Mucosa of descending colon (tissue), 3 donors: Measurements from ENCODE around the gene TLE6. TPM values are rescaled to one million over a fixed set of nuclear protein-coding genes. Genes with fewer than 3 reads are reported as not detected.

Source experiments
- ATAC-seq: fragments of 200-7000 bp; cut with Tn5 transposase; one replicate; pipeline ENCODE4 v1.9.1; 2020; ENCODE audit warnings: mild to moderate bottlenecking, moderate library complexity
- DNase-seq, 3 donors: peaks; one replicate each; pipeline ENCODE4 v3.0.0-alpha.2; 2020
- H3K36me3 ChIP-seq: fragments of 200-600 bp; one replicate; pipeline ENCODE4 v1.8.0; 2021; ENCODE audit warnings: low read depth, mild to moderate bottlenecking
- H3K4me1 ChIP-seq: fragments of 200-600 bp; one replicate; pipeline ENCODE4 v1.8.0; 2021; ENCODE audit warnings: low read depth, mild to moderate bottlenecking
- H3K4me3 ChIP-seq: fragments of 200-600 bp; one replicate; pipeline ENCODE4 v1.8.0; 2021; ENCODE audit warnings: mild to moderate bottlenecking
- H3K9me3 ChIP-seq: fragments of 200-600 bp; one replicate; pipeline ENCODE4 v1.8.0; 2021; ENCODE audit warnings: mild to moderate bottlenecking
- CTCF ChIP-seq: fragments of 200-600 bp; IDR thresholded peaks from one replicate; pipeline ENCODE4 v1.8.0; 2022; ENCODE audit warnings: antibody characterized with exemption, mild to moderate bottlenecking
- intact Hi-C, 2 donors: fragments of 100-400 bp; cut with DNase I in 1 of 2; cut with micrococcal nuclease in 1 of 2; formaldehyde crosslinking; loops; one replicate each; pipeline versions ENCODE4 v1.11.0 to v1.11.1; 2022; cut with DNase I, micrococcal nuclease
- total RNA-seq, 3 donors: library from RNA; stranded (reverse); fragmentation: NEBNext Ultra II Directional in 2 of 3; extraction: Animal tissue kit (Norgen Biotek cat#: 25700) in 2 of 3; gene quantifications; one replicate each; pipeline versions ENCODE4 v1.2.1 to v1.2.4, GENCODE V29; 2021 to 2023
- donor health status: DM: no; HTN: no; CAD: no; lungs with moderate emphysema.
- donor health status: DM: no; HTN: no; CAD: no.
- donor health status: DM: no; HTN: yes; CAD: no.

Gene TLE6
- total RNA-seq, 3 donors from 2014 or later, result 1.8 to 4.1 (median 3.0) TPM

GRCh38 chr19:2982983-2983350 lies 5.6 kb downstream of the TLE6 start:
- ATAC-seq, result peak; percentile 57
- no peaks in the 10 kb centered on the region for H3K9me3 ChIP-seq

GRCh38 chr19:2983351-2984214 lies 6.2 kb downstream of the TLE6 start:
- H3K4me3 ChIP-seq, result no peak overlapping the region
- peaks cover 12% of the 10 kb centered on the region for H3K4me1 ChIP-seq
- no peak for TF ChIP-seq CTCF
- H3K9me3 ChIP-seq, result no peaks in the 10 kb centered on the region
- intact Hi-C loops, result no loop called here
- ATAC-seq, result peak; percentile 53
- H3K36me3 ChIP-seq, result no peaks in the 10 kb centered on the region
- DNase-seq, result peak in 2 of 3 donors; percentile 48 to 62

More at GRCh38 chr19:2982983-2983350, 5.6 kb downstream of the TLE6 start:
- peaks cover 13% of the 10 kb centered on the region for H3K4me1 ChIP-seq
- no peak for TF ChIP-seq CTCF
- peak; percentile 31 to 78 (median 69) for DNase-seq
- intact Hi-C loops, result no loop called here
- H3K36me3 ChIP-seq, result no peaks in the 10 kb centered on the region
- H3K4me3 ChIP-seq, result no peak overlapping the region

- Histone ChIP-seq H3K9me3 (no peaks in the 10 kb centered on the region), H3K36me3 (no peaks in the 10 kb centered on the region), H3K4me3 (no peak overlapping the region), H3K4me1 (peaks cover 9% of the 10 kb centered on the region)
- no peak for DNase-seq
- ATAC-seq, result no peak
- no peak for TF ChIP-seq CTCF
- intact Hi-C loops, result no loop called here
Observed at GRCh38 chr19:2984215-2984528, 6.8 kb downstream of the TLE6 start.

GRCh38 chr19:2986951-2987524 lies 9.7 kb downstream of the TLE6 start:
- intact Hi-C loops, result no loop called here
- DNase-seq (no peak), ATAC-seq (no peak)
- no peaks in the 10 kb centered on the region for H3K9me3 ChIP-seq
- H3K4me3 ChIP-seq, result no peak overlapping the region
- peaks cover 9% of the 10 kb centered on the region for H3K4me1 ChIP-seq
- no peaks in the 10 kb centered on the region for H3K36me3 ChIP-seq
- TF ChIP-seq CTCF, result no peak

- Histone ChIP-seq H3K4me3 (no peak overlapping the region), H3K36me3 (no peaks in the 10 kb centered on the region), H3K4me1 (peaks cover 6% of the 10 kb centered on the region), H3K9me3 (no peaks in the 10 kb centered on the region)
- ATAC-seq, result no peak
- TF ChIP-seq CTCF, result no peak
- DNase-seq, result no peak
- intact Hi-C loops, result no loop called here
Observed at GRCh38 chr19:2987797-2988196, 10.4 kb downstream of the TLE6 start.
